ENCODE results near the gene GRID1. TPM values are rescaled to one million over a fixed set of nuclear protein-coding genes. Genes with fewer than 3 reads are reported as not detected.

The GRID1 gene
- polyA plus RNA-seq, 1 experiment: 0.49 TPM

DNA sequence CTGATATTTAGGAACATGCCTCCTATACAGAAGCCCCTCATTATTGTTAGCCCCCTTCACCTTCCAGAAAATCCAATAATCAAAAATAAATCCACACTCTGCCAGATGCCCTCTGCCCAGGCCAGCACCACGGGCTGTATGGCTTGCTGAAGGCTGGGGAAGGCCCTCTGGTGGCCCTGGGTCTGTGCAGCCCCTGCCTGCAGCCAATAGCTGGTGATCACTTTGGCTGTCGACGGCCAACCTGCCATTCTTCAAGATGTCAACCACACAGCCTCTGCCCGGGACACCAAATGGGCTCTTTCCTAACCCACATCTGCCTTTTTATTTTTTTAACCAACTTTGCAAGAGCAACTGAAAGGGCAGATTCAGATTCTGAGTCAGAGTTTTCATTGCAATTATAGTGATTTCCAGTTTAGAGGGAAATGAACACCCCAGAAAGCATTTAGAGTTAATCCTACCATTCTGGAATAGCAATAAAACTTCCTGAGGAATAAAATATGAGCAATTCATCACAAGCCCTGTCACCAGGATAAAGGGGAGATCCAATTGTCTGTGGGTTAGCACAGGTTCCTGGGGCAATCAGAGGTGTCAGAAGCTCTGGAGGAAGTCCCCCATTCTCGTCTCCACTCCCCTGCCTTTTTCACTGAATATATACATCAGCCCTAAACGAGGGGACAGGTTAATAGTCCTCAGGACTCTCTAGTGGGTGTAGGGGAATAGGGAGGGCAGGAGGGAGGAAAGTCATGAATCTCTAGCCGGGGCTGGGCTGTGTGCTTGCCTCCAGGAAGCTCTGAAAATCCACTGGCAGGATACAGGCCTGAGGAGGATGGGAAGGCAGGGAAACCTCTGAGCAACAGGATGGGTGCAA lies 211.3 kb downstream of the GRID1 start:
- CTCF ChIA-PET: no interaction called here
- Histone ChIP-seq H3K36me3 (ENCODE audit: control insufficient read depth, insufficient read depth, low read length) (no peaks in the 10 kb centered on the region), H3K4me3 (ENCODE audit: low read depth, low read length) (no peak overlapping the region), H3K27me3 (ENCODE audit: control insufficient read depth, insufficient read depth, low read length) (no peaks in the 10 kb centered on the region)
- no peak for DNase-seq (ENCODE audit: low read depth)
- POLR2A ChIA-PET: no interaction called here
- no peak for TF ChIP-seq CTCF (IDR thresholded peaks at IDR 0.05; ENCODE audit: insufficient read depth, low read depth, low read length)

DNA sequence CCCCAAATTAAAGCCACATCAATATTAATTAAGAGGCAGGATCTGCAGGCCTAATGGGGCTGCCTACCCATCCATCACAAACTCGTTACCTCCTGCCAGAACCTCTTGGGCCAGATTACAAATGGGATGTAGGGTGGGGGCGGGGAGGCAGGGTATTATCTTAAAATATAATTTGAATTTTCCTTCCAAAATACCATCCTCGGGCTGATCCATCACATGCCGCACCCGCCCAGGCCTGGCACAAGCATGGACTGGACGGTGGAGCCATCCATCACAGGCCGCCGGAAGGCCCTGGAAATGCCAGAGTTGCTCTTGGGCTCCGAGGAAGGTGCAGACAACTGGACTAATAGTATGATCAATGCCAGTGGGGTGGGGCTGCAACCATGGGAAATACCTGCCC lies 212.8 kb downstream of the GRID1 start:
- DNase-seq (ENCODE audit: low read depth): no peak
- no peak for TF ChIP-seq CTCF (IDR thresholded peaks at IDR 0.05; ENCODE audit: insufficient read depth, low read depth, low read length)
- POLR2A ChIA-PET: no interaction called here
- no peaks in the 10 kb centered on the region for H3K36me3 ChIP-seq (ENCODE audit: control insufficient read depth, insufficient read depth, low read length)
- H3K27me3 ChIP-seq (ENCODE audit: control insufficient read depth, insufficient read depth, low read length): no peaks in the 10 kb centered on the region
- H3K4me3 ChIP-seq (ENCODE audit: low read depth, low read length): no peak overlapping the region
- CTCF ChIA-PET: no interaction called here

DNA sequence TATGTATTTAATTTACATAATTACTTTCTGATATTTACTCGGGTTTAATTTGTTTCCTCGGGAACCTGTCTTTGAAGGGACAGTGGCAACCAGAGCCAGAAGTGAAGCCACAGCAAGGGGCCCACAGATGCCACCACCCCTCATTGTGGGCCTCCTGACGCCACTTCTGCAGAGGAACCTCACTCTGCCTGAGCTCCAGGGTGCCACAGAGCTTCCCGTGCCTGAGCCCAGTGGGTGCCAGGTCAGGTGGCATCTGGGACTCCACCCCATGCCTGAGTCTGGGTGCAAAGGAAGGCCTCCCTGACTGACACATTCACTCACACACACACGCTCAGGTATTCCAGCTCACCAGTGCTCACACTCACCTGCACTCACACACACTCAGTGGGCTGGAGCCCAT lies 213.7 kb downstream of the GRID1 start:
- no peaks in the 10 kb centered on the region for H3K27me3 ChIP-seq (ENCODE audit: control insufficient read depth, insufficient read depth, low read length)
- TF ChIP-seq CTCF (IDR thresholded peaks at IDR 0.05; ENCODE audit: insufficient read depth, low read depth, low read length): no peak
- ChIA-PET POLR2A (no interaction called here), CTCF (no interaction called here)
- no peaks in the 10 kb centered on the region for H3K36me3 ChIP-seq (ENCODE audit: control insufficient read depth, insufficient read depth, low read length)
- H3K4me3 ChIP-seq (ENCODE audit: low read depth, low read length): no peak overlapping the region
- no peak for DNase-seq (ENCODE audit: low read depth)

DNA sequence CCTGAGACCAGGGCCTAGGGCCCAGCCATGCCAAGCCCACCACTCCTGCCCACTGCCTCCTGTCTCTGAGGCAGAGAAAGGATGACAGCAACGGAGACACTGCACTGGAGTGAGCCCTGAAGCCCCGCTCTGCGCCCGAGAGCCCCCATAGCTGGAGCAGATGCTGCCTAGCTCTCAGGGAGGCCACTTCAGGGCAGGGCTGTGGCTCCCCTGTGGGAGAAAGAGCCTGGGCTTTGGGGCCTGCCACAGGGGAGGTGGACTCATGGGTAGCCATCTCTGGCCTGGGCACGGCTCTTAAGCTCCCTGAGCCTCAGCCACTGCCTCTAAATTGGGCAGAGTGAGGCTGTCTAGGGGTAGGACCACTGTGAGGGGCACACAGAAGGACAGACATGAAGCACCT lies 214.2 kb downstream of the GRID1 start:
- POLR2A ChIA-PET: no interaction called here
- DNase-seq (ENCODE audit: low read depth): no peak
- no peaks in the 10 kb centered on the region for H3K27me3 ChIP-seq (ENCODE audit: control insufficient read depth, insufficient read depth, low read length)
- H3K4me3 ChIP-seq (ENCODE audit: low read depth, low read length): no peak overlapping the region
- H3K36me3 ChIP-seq (ENCODE audit: control insufficient read depth, insufficient read depth, low read length): no peaks in the 10 kb centered on the region
- no peak for TF ChIP-seq CTCF (IDR thresholded peaks at IDR 0.05; ENCODE audit: insufficient read depth, low read depth, low read length)
- CTCF ChIA-PET: no interaction called here

DNA sequence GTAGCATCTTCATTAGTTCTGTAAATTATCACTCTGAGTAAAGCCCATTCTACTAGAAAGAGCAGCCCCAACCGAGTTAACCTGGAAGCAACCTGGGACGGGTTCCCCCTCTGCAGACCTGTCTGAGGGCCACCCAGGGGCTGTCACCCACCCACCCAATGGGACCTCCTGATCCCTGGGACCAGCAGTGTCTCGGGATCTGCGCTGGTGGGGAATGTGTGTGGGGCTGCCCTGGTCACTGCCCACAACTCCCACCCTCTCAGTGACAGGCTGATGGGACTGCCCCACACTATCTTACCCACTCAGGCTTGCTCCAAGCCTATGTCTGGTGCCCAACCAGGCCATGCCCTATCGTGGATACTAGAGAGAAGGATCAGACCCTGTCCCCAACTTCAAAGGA lies 215.0 kb downstream of the GRID1 start:
- no peak overlapping the region for H3K4me3 ChIP-seq (ENCODE audit: low read depth, low read length)
- no peak for DNase-seq (ENCODE audit: low read depth)
- H3K27me3 ChIP-seq (ENCODE audit: control insufficient read depth, insufficient read depth, low read length): no peaks in the 10 kb centered on the region
- CTCF ChIA-PET: no interaction called here
- no peaks in the 10 kb centered on the region for H3K36me3 ChIP-seq (ENCODE audit: control insufficient read depth, insufficient read depth, low read length)
- POLR2A ChIA-PET: no interaction called here
- TF ChIP-seq CTCF (IDR thresholded peaks at IDR 0.05; ENCODE audit: insufficient read depth, low read depth, low read length): no peak
